Karpas-422 (cell line): ENCODE measurements around the gene PYURF. TPM values are rescaled to one million over a fixed set of nuclear protein-coding genes. Genes with fewer than 3 reads are reported as not detected.
A peak's percentile ranks its signal among the peaks of the same experiment; 100 is the strongest.
"Not testable (repeated sequence)": the region's sequence is repeated elsewhere in the genome, so short reads cannot be mapped to it uniquely, and the experiment has no call there.

ENCODE experiments used
- DNase-seq: peaks from one replicate; pipeline ENCODE4 v3.0.0-alpha.2; 2015
- H2AFZ ChIP-seq: fragments of 200-600 bp; sonication (generic); 2 replicates; pipeline ENCODE4 v1.6.1; 2014; ENCODE audit warnings: antibody characterized with exemption, low read length, mixed read lengths
- H3K27ac ChIP-seq: fragments of 200-600 bp; sonication (generic); 2 replicates; pipeline ENCODE4 v1.5.1; 2014; ENCODE audit warnings: mild to moderate bottlenecking, low read length, moderate library complexity
- H3K27me3 ChIP-seq: fragments of 200-600 bp; sonication (generic); 2 replicates; pipeline ENCODE4 v1.6.1; 2014; ENCODE audit warnings: low read length, mixed read lengths
- H3K36me3 ChIP-seq: fragments of 200-600 bp; sonication (generic); 2 replicates; pipeline ENCODE4 v1.6.1; 2014; ENCODE audit warnings: low read length, mixed read lengths; ENCODE audit not compliant: insufficient read depth
- H3K4me1 ChIP-seq: fragments of 200-600 bp; sonication (generic); 2 replicates; pipeline ENCODE4 v1.6.1; 2014; ENCODE audit warnings: mild to moderate bottlenecking, low read length, mixed read lengths
- H3K4me2 ChIP-seq: fragments of 200-600 bp; sonication (generic); 2 replicates; pipeline ENCODE4 v1.6.1; 2014; ENCODE audit warnings: low read length, low read depth, mild to moderate bottlenecking; ENCODE audit not compliant: poor library complexity, severe bottlenecking
- H3K4me3 ChIP-seq: fragments of 200-600 bp; sonication (generic); 2 replicates; pipeline ENCODE4 v1.5.1; 2014; ENCODE audit warnings: mild to moderate bottlenecking, antibody characterized with exemption, low read length, mixed read lengths
- H3K79me2 ChIP-seq: fragments of 200-600 bp; sonication (generic); 2 replicates; pipeline ENCODE4 v1.6.1; 2014; ENCODE audit warnings: mild to moderate bottlenecking, low read length, mixed read lengths
- H3K9ac ChIP-seq: fragments of 200-600 bp; sonication (generic); 2 replicates; pipeline ENCODE4 v1.6.0; 2014; ENCODE audit warnings: low read length
- H3K9me2 ChIP-seq: fragments of 200-600 bp; sonication (generic), shearing (Covaris generic); replicated peaks from 2 replicates; pipeline ENCODE4 v1.6.0; 2014; ENCODE audit warnings: mild to moderate bottlenecking, low read length, moderate library complexity; ENCODE audit not compliant: insufficient read depth
- H3K9me3 ChIP-seq: fragments of 300-700, 200-600 bp; sonication (generic); 2 replicates; pipeline ENCODE4 v1.6.1; 2014; ENCODE audit warnings: low read length, mixed read lengths
- H4K20me1 ChIP-seq: fragments of 200-600 bp; sonication (generic); 2 replicates; pipeline ENCODE4 v1.6.1; 2014; ENCODE audit warnings: mild to moderate bottlenecking, antibody characterized with exemption, low read length, low read depth; ENCODE audit not compliant: insufficient read depth
- total RNA-seq: library from RNA; depleted of rRNA; stranded (reverse); fragments of >200 nt; shearing (Covaris generic); gene quantifications from 2 replicates; pipeline ENCODE4 v1.2.3, GENCODE V29; 2014; ENCODE audit warnings: low replicate concordance; rRNA removed

PYURF gene, protein sequence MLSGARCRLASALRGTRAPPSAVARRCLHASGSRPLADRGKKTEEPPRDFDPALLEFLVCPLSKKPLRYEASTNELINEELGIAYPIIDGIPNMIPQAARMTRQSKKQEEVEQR
- 42.7 and 77.2 TPM in 2 replicates for total RNA-seq

DNA sequence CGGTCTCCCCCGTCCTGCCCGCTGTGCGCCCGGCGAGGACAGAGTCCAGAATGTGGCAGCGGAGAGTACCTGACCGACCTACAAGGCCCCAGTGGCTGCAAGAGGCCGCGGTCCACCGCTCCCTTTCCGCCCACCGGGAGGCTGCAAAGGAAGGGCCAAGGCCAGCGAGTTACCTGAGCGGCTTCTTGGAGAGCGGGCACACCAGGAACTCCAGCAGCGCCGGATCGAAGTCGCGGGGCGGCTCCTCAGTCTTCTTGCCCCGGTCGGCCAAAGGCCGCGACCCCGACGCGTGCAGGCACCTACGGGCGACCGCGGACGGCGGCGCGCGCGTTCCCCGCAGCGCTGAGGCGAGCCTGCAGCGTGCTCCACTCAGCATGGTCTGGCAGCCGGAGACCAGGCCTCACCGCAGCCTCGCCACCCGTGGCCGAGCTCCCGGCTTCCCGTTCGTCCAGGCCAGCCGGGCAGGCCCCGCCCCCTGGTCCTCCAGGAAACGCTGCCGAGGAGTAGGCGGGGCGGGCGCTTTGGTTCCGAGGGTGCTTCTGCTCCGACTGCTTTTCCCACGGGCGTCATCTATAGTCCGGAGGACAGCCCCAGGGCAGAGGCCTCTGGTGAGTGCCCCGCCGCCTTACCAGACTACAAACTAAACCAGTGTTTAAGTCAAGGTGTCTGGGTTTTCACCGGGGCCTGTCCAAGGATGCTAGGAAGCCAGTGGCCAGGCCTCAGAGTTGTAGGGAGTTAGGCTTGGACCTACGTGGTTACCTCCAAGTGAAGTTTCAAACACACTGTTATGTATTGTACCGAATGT lies at the start of gene PYURF:
Gene PYURF (minus strand): TSS at position 452 of the 805 bp plus-strand sequence. CDS start 76 bp downstream, at position 376.
- Histone ChIP-seq H3K36me3 (no peaks in the 10 kb centered on the region; the same call in 1 of the 2 replicates), H3K9ac (peak within 1 kb of the TSS; percentile 82), H3K9me3 (no peaks in the 10 kb centered on the region), H3K27me3 (no peaks in the 10 kb centered on the region), H3K79me2 (no peaks in the 10 kb centered on the region), H3K9me2 (no peaks in the 10 kb centered on the region), H3K4me1 (peaks cover 12% of the 10 kb centered on the region), H4K20me1 (0 out of 2 replicates have a peak, but pooled peaks cover 9% of the 10 kb centered on the region), H3K4me2 (peak within 1 kb of the TSS; percentile 74), H2AFZ (peak within 1 kb of the TSS; percentile 92), H3K4me3 (peak within 1 kb of the TSS; percentile 87), H3K27ac (no peak within 1 kb of the TSS)
- peak; percentile 91 for DNase-seq

DNA sequence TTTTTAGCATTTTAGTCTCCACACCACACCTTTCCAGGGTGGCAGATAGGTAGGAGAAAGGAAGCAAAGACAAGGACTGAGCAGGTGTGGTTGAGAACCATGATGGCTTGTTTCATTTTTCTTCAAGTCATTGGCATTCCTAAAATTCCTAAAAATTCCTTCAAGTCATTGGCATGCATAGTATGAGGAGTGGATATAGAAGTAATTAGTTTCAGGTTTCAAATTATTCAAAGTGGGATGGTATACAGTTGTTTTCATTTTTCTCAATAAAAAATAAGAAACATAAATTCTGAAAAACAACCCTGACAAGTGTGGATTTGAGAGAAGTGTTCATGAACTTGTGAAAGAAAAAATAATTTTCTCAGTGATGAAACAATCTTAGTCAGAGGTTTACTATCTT lies 46.4 kb upstream of the PYURF start:
- no peak overlapping the region for H3K4me3 ChIP-seq
- DNase-seq: no peak
- no peaks in the 10 kb centered on the region for H3K79me2 ChIP-seq
- no peaks in the 10 kb centered on the region for H3K9me3 ChIP-seq
- no peaks in the 10 kb centered on the region for H3K27me3 ChIP-seq
- H3K9ac ChIP-seq: no peak overlapping the region
- H2AFZ ChIP-seq: no peak overlapping the region
- no peaks in the 10 kb centered on the region for H4K20me1 ChIP-seq
- no peak overlapping the region for H3K4me2 ChIP-seq
- H3K36me3 ChIP-seq: no peaks in the 10 kb centered on the region
- H3K4me1 ChIP-seq: no peaks in the 10 kb centered on the region
- no peak overlapping the region for H3K27ac ChIP-seq
- no peaks in the 10 kb centered on the region for H3K9me2 ChIP-seq

DNA sequence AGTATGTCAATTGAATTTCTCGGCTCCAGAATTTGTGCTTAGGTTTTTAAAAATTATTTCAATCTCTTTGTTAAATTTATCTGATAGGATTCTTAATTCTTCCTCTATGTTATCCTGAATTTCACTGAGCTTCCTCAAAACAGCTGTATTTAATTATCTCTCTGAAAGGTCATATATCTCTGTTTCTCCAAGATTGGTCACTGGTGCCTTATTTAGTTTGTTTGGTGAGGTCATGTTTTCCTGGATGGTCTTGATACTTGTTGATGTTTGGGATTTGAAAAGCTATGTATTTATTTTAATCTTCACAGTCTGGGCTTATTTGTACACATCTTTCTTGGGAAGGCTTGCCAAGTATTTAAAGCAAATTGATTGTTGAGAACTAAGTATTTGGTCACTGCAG lies 44.0 kb upstream of the PYURF start:
- H4K20me1 ChIP-seq: no peaks in the 10 kb centered on the region
- no peaks in the 10 kb centered on the region for H3K79me2 ChIP-seq
- H3K27me3 ChIP-seq: no peaks in the 10 kb centered on the region
- H3K9me3 ChIP-seq: no peaks in the 10 kb centered on the region
- no peaks in the 10 kb centered on the region for H3K36me3 ChIP-seq
- no peak overlapping the region for H3K4me2 ChIP-seq
- H3K4me3 ChIP-seq: no peak overlapping the region
- no peak overlapping the region for H2AFZ ChIP-seq
- no peak for DNase-seq
- H3K4me1 ChIP-seq: no peaks in the 10 kb centered on the region
- H3K9ac ChIP-seq: no peak overlapping the region
- no peaks in the 10 kb centered on the region for H3K9me2 ChIP-seq
- no peak overlapping the region for H3K27ac ChIP-seq

DNA sequence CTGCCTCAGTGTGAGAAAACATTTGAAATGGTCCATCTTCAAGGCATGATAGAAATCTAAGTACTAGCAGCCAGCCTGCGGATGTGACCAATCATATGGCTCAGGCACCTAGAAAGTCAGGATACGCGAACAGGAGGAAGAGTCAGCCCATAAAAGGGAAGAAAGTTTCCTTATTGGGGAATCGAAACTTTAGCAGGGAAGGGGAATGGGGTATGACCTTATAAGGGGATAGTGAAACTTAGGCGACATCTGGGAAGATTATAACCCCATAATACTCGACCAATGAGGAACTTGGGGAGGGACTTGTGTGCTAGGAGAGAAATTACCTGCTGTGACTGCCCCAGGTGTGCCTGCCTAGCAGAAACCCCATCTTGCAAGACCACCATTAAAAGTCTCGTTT lies 26.2 kb upstream of the PYURF start:
- Histone ChIP-seq H3K27me3 (no peaks in the 10 kb centered on the region), H3K9ac (no peak overlapping the region), H4K20me1 (no peaks in the 10 kb centered on the region), H3K27ac (no peak overlapping the region), H3K4me2 (no peak overlapping the region), H3K36me3 (no peaks in the 10 kb centered on the region), H3K4me1 (no peaks in the 10 kb centered on the region), H2AFZ (no peak overlapping the region), H3K9me3 (no peaks in the 10 kb centered on the region), H3K9me2 (no peaks in the 10 kb centered on the region), H3K79me2 (no peaks in the 10 kb centered on the region), H3K4me3 (no peak overlapping the region)
- no peak for DNase-seq

DNA sequence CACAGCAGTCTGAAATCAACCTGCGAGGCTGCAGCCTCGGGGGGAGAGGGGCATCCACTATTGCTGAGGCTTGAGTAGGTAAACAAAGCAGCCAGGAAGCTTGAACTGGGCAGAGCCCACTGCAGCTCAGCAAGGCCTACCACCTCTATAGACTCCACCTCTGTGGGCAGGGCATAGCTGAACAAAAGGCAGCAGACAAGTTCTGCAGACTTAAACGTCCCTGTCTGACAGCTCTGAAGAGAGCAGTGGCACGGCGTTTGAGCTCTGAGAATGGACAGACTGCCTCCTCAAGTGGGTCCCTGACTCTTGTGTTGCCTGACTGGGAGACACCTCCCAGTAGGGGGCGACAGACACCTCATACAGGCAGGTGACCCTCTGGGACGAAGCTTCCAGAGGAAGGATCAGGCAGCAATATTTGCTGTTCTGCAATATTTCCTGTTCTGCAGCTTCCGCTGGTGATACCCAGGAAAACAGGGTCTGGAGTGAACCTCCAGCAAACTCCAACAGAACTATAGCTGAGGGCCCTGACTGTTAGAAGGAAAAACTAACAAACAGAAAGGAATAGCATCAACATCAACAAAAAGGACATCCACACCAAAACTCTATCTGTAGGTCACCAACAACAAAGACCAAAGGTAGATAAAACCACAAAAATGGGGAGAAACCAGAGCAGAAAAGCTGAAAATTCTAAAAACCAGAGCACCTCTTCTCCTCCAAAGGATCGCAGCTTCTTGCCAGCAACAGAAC lies 15.9 kb upstream of the PYURF start:
- H4K20me1 ChIP-seq, H3K4me2 ChIP-seq: not testable (repeated sequence)

DNA sequence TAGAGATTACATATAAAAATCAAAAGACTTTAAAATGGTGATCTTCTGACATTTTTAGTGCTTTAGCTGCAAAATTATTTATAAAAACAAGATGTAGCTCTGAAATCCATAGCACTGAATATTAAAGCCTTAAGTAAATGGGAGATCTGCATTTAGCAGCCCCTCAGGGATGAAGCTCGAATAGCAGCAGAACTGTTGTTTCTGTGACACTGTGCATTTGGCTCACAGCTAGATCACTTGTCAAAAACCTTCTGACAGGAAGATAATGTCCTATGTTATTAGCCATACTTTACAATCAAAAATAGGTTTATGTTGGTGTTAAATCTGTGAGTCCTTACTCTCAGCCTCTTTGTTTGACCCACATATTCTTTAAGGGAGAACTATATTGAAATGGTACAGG lies 14.1 kb upstream of the PYURF start:
- Histone ChIP-seq H3K36me3 (no peaks in the 10 kb centered on the region), H3K9ac (no peak overlapping the region), H3K4me2 (no peak overlapping the region), H3K27me3 (no peaks in the 10 kb centered on the region), H3K4me1 (no peaks in the 10 kb centered on the region), H3K9me2 (no peaks in the 10 kb centered on the region), H3K4me3 (no peak overlapping the region), H2AFZ (no peak overlapping the region), H3K9me3 (no peaks in the 10 kb centered on the region), H3K27ac (no peak overlapping the region), H4K20me1 (no peaks in the 10 kb centered on the region), H3K79me2 (no peaks in the 10 kb centered on the region)
- DNase-seq: no peak

More for the DNA sequence above, 15.9 kb upstream of the PYURF start:
- not testable (repeated sequence) for H3K27me3 ChIP-seq, H3K9me3 ChIP-seq, H3K36me3 ChIP-seq, H2AFZ ChIP-seq, H3K9ac ChIP-seq, H3K4me3 ChIP-seq, H3K79me2 ChIP-seq, H3K9me2 ChIP-seq, H3K4me1 ChIP-seq, H3K27ac ChIP-seq
- peak; percentile 76 for DNase-seq

DNA sequence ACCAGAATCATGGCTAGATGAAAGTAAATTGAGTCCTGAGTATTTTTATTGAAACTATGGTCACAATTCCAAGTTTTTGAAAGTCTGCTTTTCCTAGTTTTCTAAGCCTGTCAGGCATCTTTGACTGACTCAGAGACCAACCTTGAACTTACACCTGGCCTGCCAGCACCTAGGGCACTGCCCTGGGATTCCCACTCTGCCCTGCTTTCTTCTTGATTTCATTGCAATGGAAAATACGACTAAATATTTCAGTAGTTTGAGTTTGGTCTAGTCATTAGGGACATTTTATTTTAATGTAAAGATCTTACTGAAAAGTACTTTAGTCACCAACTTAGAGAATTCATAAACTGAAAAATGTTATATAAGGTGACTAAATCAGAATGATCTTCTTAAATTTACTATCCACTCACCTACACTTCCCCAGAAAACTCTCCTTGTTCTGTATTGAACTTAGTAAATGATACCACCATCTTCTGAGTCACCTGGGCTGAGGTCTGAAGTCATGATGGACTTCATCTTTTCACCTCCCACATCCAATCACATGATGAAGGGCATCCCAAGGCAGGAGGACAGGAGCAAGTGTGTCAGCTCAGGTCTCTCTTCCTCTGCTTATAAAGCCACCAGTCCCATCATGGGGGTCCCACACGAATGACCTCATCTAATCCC lies 11.6 kb upstream of the PYURF start:
- Histone ChIP-seq H3K4me2 (no peak overlapping the region), H3K9ac (no peak overlapping the region), H3K9me3 (no peaks in the 10 kb centered on the region), H3K27me3 (no peaks in the 10 kb centered on the region), H2AFZ (no peak overlapping the region), H3K4me1 (no peaks in the 10 kb centered on the region), H3K4me3 (no peak overlapping the region), H3K9me2 (no peaks in the 10 kb centered on the region), H4K20me1 (no peaks in the 10 kb centered on the region), H3K27ac (no peak overlapping the region), H3K36me3 (no peaks in the 10 kb centered on the region), H3K79me2 (no peaks in the 10 kb centered on the region)
- DNase-seq: no peak
